GM18861 (cell line): ENCODE data around the gene GAB2.

Source experiments
- ATAC-seq: cut with Tn5 transposase; IDR thresholded peaks from one replicate; pipeline ENCODE4 v1.9.1; 2021; ENCODE audit not compliant: unreplicated experiment

The GAB2 gene

GRCh38 chr11:78400702-78401101, 16.9 kb downstream of the GAB2 start:
- ATAC-seq, result no peak

DNA sequence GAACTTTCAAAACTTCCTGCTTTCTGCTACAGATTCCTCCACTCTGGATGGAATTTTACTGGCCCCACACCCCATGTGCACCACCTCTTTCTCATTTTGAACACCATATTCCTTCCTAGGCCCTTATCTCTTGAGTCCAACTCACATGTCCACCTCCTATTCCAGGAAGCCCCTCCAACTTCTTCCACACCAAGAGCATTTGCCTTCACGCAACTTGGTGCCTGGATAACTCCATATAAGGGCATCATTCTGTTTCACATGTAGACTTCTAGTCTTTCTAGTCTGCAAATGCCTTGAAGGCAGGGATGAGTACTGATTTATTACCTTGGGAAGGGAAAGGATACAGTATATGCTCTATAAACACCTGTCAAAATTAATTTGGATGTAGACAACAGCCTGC, 17.5 kb downstream of the GAB2 start:
- ATAC-seq, result no peak

DNA sequence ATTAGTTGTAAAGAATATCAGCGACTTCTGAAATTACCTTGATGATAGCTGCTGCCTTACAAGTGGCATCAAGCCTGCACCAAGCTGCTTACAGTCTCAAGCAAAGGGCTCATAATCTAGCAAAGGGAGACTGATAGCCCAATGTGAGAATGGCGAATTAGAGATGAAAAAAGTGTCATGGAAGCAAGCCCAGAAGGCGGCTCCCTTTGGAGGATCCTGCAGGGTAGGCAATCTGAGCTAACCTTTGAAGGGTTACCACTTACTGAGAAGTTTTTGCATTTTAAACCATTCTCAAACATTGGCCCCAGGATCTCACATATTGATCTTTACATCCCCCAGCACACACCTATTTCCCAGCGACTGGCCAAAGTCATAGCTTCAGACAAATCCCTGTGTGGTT, 18.5 kb downstream of the GAB2 start:
- no peak for ATAC-seq

GRCh38 chr11:78398715-78399114, 18.9 kb downstream of the GAB2 start:
- ATAC-seq, result no peak

DNA sequence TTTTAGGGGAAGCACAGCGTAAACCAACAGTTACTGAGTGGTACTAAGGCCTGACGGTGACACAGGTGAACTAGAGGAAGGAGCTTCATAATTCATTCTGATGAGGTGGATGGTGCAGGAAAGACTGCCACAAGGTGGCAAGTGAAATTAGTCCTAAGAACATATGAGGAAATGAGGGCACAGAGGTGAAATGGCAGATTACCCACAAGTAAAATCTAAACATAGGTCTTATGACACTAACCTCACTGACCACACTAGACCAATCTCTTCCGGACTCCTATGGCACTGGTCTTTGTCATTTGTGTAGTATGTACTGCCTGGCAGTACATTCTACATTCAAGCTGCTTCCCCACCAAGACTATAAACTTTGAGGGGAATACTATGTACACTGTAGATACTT, 20.2 kb downstream of the GAB2 start:
- peak; percentile 82 for ATAC-seq

DNA sequence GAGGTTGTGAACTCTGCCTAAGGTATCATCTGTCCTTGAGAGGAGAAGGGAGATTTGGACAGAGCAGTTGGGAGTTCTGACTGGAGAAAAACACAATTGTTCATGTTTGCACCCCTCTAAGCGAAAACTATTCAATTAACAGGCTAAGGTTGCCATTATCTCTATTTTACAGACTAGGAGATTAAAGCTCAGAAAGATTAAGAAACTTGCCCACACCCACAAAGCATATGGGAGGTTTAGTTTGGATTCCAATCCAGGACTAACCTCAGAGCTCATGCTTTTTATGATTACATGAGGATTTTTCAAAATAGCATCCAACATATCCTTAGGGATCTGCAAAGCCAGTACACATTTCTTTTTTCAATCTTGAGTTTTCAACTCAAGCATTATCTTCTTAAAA, 22.0 kb downstream of the GAB2 start:
- ATAC-seq, result no peak

DNA sequence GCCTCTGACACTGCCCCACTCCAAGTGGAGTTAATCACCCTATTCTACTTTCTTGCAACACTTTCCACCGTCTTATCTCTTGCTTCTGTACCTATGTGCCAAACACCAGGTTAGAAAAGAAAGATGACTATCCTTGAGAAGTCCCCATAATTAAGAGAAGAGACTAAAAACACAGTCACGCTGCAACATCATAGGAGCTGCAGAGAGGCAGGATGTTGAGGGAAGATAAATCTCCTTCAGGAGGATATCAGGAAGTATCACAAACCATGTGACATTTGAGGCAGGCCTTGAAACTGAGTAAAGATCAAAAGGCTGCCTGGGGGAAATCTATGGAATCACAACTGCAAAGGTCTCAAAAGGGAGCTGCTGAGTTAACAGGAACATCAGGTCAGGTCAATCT, 24.8 kb downstream of the GAB2 start:
- ATAC-seq, result no peak

- no peak for ATAC-seq
Measured at GRCh38 chr11:78391424-78391823, 26.2 kb downstream of the GAB2 start.

DNA sequence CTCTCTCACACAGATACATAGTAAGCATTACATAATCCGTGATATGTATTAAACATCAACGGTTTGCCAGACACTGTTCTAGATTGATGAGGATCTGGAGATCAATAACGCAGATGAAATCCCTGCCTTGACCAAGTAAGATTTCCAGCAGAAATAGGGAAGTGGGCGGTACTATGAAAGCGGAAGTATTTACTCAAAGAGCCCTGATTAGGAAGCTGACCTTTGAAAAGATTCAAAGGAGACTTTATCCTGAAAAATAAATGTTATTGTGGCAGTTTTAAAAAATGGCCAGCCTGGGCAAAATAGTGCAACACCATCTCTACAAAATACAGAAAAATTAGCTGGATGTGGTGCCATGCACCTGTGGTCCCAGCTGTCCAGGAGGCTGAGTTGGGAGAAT, 26.8 kb downstream of the GAB2 start:
- no peak for ATAC-seq

GRCh38 chr11:78386215-78386941, 31.2 kb downstream of the GAB2 start:
- no peak for ATAC-seq

- no peak for ATAC-seq
Measured at GRCh38 chr11:78385205-78385604, 32.4 kb downstream of the GAB2 start.

DNA sequence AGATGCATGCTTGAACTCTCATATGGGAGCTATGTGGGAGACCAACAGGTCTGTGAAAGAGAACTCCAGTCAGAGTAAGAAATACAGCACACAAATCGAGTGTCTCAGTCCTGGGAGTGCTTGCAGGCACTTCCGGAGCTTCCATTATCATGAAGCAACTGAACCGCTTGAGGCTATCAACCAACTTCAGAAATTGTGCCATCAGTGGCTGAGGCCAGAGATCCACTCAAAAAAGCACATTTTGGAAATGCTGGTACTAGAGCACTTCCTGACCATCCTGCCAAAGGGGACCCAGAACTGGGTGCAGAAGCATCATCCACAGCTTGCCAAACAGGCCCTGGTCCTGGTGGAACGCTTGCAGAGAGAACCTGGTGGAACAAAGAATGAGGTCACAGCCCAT, 33.4 kb downstream of the GAB2 start:
- no peak for ATAC-seq

DNA sequence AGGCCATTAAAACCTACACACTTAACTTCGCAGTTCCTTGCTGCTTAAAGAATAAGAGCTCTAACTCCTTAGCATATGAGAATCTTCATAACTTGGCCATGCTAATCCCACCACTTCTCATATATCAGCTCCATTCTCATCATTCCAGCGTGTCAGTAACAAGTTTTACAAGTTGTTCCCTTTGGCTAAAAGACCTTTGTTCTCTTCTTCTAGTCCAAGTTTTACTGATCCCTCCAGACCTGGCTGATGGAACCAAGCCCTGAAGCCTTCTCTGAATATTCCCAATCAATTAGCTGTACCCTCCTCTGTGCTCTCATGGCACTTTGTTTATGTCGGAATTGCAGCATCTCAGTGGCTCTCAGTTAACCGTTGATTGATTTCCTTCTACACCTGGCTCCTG, 35.8 kb downstream of the GAB2 start:
- ATAC-seq, result no peak

DNA sequence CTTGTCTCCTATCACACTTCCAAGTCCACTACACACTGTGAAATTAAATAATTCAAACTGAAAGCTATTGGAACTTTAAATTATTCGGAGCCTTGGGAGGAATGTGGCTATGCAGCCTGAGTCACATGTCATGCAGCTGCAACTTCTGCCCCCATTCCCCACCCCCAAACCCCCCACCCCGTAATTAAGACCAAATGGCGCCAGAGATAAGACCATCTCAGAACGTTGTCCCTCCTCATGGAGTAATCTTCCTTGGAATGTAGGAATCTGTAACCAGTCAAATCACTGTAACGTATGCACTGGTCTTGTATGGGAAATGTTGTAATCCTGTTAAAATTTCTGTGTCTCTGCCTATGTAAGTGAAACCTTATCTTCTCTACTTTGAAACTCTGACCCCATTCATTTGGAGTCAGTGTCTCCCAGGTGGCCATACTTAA, 37.0 kb downstream of the GAB2 start:
- no peak for ATAC-seq

- ATAC-seq, result no peak
Measured at GRCh38 chr11:78379039-78379670, 38.5 kb downstream of the GAB2 start.

DNA sequence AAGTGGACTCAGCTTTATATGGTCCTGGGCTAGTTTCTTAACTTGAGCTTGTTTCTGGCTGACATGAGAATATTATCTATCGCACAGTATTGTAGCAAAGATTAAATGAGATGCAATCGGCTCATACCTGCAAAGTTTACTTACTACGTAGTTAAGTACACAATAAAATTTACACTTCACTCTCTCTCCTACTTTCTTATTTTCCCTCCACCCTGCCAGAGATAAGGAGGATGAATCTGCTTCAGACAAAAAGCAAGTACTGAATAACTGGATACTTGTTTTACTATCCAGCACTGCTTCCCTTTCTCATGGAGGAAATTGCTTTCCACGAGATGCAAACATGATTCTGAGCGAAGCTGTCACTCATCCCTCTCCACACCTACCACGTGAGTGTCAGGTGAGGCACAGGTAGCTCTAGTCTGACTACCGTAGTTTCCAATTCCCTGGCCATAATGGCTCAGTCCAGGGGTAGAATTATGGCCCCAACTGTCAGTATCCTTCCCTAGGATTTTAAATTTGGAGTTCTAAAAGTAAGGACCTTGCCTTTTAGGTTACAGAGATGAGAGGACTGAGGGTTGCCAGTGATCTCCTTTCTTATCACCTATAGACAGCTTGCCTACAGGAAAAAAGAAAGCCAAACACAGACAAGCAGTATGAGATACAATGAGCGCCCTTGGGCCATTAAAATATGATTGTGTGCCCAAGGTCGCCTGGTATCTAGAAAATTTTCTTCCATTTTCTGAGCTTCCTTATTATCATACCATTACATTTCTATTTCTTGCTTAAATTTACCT, 39.8 kb downstream of the GAB2 start:
- no peak for ATAC-seq

DNA sequence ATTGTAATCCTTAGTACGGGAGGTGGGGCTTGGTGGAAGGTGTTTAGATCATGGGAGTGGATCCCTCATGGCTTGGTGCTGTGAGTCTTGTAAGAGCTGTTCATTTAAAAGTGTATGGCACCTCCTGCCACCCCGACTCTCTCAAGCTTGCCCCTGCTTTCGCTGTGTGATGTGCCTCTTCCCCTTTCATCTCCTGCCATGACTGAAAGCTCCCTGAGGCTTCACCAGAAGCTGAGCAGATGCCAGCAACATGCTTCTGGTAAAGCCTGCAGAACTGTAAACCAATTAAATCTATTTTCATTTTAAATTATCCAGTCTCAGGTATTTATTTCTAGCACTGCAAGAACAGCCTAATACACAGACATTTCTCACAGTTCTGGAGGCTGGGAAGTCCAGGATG, 40.8 kb downstream of the GAB2 start:
- ATAC-seq, result no peak

DNA sequence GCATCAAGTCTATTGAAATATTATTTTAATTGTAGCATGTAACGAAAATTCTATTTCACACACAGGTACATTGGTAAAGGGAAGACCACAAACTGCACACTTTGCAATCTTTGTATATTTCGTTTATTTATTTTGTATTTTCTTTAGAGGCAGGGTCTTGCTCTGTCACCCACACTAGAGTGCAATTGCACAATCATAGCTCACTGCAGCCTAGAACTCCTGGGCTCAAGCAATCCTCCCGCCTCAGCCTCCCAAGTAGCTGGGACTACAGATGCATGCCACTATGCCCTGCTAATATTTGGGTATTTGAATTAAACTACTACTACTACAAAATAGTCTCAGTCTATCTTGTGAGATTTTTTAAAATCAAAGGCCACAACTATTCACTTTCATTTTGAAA, 42.7 kb downstream of the GAB2 start:
- ATAC-seq, result no peak

DNA sequence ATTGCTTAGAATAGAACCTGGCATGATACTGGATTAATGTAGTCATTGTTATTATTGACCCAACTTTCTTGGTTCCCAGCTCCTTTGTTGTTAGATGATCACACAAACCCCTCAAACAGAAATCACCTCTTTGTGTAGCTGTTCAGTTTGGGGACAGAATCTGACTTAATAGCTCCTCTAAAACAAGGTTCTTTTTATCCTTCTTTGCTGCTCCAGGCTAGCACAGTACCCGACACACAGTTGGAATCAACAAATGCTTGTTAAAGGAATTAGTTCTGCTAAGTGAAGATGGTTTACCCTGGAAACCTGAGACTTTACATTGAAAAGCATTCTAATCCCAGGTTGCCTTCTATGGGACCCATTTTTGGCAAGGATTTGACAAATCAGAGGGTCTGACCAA, 43.9 kb downstream of the GAB2 start:
- ATAC-seq, result no peak

DNA sequence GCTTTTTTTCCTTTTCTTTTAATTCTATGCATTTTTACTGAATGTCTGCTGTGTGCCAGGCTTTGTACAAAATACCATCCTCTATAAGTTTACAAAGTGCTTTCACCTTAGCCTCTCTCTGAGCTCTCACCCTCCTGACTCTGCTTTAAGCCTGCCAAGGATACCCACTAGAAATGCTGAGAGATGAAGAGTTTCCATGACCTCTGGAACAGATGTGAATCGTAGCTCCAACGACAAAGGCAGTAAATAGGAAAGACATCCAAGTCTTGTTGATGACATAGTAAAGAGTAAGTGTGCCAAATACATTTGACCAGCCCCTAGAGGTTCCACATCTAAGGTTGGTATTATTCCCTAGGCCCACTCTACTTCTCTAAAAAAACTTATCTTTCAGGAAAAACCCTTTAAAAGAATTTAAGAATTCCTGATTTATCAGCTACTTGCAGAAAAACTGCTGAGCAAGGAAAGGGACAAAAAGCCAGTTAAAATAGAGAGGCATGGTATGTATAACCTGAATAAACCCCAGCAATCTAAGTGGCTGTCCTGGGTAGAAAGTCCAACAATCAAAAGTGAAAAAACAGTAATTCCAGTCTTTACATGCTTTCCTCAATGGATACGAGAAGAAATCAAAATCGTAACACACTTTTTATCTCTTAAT, 45.4 kb downstream of the GAB2 start:
- ATAC-seq, result no peak

GRCh38 chr11:78371221-78371891, 46.3 kb downstream of the GAB2 start:
- peak; percentile 54 for ATAC-seq
